HG03039 (cell line): Measurements from ENCODE around the gene DNHD1.

ENCODE experiments used
- ATAC-seq: cut with Tn5 transposase; IDR thresholded peaks from one replicate; pipeline ENCODE4 v1.9.1; 2021; ENCODE audit warnings: mild to moderate bottlenecking, moderate library complexity; ENCODE audit not compliant: unreplicated experiment

The DNHD1 gene

DNA sequence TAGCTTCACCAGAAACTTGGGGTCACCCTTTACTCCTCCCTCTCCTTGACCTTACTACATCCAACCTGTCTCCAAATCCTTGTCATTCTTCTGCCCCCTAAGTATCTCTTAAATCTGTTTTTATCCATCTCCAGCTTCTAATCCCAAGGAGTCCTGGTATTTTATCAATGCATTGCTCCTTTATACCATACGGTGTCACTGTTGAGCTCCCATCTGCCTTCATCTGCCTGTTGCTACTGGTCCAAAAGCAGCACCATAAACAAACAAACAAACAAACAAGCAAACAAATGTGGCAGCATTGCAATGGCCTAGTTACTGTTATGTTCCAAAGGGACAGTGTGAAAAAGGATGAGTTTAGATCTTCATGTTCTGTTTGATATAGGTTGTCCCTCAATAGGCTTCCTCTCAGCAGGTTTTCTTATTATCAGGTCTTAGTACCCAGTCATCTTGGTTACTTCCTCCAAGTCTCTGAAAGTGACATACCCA, 34.2 kb downstream of the DNHD1 start:
- ATAC-seq: no peak

GRCh38 chr11:6538456-6538855, 41.4 kb downstream of the DNHD1 start:
- ATAC-seq: no peak

DNA sequence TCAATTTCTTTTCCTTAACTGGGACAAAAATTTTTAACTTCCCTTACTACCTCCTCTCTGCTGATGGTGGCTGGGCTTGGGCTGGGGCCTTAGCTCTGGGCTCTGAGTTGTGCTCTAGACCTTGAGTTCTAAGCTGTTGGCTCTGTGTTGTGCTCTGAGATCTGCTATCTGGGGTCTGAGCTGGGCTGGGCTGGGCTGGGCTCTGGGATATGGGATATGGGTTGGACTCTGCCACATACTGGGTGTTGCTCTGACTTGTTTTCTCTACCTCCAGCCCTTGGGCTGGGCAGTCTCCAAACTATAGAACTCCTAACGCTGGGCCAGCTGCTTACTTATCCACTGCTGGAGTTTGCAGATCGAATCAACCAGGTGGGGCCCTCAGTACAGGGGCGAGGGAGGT, 41.9 kb downstream of the DNHD1 start:
- ATAC-seq: no peak

DNA sequence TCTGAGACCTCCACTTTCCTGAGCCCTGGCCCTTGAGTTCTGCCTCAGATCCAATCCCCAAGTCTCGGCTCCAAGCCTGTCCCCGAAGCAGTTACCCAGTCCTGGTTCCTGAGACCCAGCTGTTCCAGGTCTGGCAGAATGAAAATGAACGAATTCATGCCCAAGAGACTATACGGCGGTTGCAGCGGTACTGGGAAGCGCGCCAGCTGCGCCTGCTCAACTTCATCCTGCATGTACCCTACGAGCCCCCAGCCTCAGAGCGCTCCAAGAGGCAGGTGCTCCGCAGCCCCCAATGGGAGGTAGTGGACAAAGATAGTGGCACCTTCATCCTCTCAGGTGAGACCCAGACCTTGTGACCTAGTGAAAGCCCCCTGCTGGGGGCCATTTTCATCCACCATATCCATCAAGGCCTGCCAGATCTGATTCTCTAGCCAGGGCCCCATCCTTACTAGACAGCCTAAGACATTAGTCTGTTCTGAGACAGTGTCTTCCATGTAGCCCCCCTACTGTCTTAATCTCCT, 42.7 kb downstream of the DNHD1 start:
- ATAC-seq: no peak

- no peak for ATAC-seq
Observed at GRCh38 chr11:6541356-6541755, 44.3 kb downstream of the DNHD1 start.

GRCh38 chr11:6542727-6543126, 45.6 kb downstream of the DNHD1 start:
- no peak for ATAC-seq

GRCh38 chr11:6544921-6545850, 48.1 kb downstream of the DNHD1 start:
- ATAC-seq: no peak

GRCh38 chr11:6545917-6546605, 49.0 kb downstream of the DNHD1 start:
- no peak for ATAC-seq

DNA sequence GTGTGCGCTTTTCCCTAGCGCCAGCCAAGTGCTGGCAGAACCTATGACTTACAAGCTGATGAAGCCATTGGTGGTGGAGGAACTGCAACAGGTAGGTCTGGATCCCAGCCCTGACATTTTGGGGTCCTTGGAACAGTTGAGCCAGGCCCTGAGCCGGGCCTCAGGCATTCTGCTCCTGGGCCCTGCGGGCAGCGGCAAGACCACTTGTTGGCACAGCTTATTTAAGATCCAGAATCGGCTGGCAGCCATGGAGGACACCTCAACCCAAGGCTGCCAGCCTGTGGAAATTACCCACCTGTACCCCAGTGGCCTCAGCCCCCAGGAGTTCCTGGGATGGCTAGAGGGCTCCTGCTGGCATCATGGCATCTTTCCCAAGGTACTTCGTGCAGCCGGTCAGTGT, 49.7 kb downstream of the DNHD1 start:
- ATAC-seq: no peak

DNA sequence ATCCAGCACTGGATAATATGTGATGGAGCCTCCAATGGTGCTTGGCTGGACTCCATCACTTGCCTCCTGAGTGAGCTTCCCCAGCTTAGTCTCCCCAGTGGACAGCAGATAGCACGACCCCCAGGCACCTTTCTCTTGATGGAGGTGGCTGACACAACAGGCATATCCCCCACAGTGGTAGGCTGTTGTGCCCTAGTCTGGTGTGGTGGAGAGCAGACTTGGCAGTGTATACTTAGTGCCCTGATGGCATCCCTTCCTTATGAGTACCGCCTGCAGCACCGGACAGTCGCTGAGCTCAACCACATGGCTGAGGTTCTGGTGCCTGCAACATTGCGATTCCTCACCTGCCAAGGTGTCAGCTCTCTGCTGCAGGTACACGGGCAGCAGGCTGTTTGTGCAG, 50.1 kb downstream of the DNHD1 start:
- no peak for ATAC-seq

- no peak for ATAC-seq
Observed at GRCh38 chr11:6548121-6548520, 51.0 kb downstream of the DNHD1 start.

DNA sequence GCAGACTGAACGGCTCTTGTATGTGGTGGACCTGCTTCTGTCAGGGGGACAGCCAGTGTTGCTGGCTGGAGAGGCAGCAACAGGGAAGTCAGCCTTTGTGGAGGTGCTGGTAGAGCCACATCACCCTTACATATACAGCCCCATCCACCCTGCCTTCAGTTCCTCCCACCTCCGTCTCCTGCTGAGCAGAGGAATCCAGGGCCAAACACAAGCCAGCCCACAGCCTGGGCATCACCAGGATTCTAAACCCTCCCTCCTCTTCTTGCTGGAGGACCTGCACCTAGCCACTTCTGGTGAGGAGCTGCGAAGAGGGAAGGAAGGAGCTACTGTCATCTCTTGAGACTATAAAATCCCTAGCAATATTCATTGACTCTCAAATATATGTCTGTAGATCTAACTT, 51.6 kb downstream of the DNHD1 start:
- no peak for ATAC-seq

- no peak for ATAC-seq
Observed at GRCh38 chr11:6553634-6554033, 56.6 kb downstream of the DNHD1 start.

DNA sequence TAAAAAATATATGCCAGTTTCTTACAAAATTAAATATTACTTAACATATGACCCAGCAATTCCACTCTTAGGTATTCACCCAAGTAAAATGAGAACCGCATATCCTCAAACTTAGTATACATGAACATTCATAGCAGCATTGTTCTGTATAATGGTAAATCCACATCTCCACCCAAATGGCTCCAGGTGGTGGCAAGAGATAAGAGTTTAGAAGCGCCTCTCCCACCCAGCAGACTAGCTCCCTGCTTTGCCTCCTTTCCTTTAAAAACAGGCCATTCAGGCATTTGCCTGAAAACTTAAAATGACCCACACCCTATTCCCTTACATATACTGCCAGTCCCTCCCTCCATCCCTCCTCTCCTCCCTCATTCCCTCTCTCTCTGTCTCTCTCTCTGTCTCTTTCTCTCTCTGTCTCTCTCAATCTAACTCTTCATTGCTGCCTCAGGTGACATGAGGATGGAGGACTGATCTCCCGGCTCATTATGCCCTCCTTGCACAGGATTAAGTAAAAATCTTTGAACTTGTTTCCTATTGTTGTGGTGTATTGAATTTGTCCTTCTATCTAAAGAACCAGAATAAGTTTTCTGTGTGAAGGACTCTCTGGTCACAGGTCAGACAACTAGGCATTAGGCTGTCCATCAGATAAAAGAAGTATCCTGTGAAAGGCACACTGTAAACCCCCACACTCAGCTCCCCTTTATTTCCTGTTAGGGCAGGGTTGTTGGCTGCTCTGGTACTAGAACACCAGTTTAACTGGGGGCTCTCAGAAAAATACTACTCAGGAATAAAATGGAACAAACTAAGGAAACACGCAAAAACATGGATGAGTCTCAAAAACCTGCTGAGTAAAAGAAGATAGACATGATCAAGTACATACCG, 58.0 kb downstream of the DNHD1 start:
- ATAC-seq: no peak

GRCh38 chr11:6556139-6556949, 59.3 kb downstream of the DNHD1 start:
- ATAC-seq: no peak

- ATAC-seq: no peak
Observed at GRCh38 chr11:6557063-6557462, 60.0 kb downstream of the DNHD1 start.

- no peak for ATAC-seq
Observed at GRCh38 chr11:6557761-6558674, 60.9 kb downstream of the DNHD1 start.

- no peak for ATAC-seq
Observed at GRCh38 chr11:6559369-6559768, 62.3 kb downstream of the DNHD1 start.

- no peak for ATAC-seq
Observed at GRCh38 chr11:6561288-6561687, 64.2 kb downstream of the DNHD1 start.
